ENCODE results near the gene CPE.

DNA sequence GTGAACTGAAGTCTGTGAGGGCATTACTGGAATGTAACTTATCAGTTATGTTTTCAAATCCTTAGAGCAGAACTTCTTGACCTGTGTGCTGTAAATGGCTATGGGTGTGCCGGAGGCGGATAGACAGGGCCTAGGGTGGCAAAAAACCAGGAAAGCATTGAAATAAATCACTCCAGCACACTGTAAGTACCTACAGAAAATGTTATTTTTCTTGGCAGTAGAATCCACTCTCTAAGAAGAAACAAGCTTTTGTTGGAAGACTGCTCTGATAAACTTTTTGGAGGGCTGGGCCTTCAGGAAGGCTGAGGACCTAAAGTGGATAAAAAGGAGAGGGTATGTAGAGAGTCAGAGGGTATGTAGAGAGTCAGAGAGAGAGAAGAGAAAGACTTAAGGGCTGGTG is 14.9 kb downstream of the CPE start:
- TF ChIP-seq, protein P1, sequence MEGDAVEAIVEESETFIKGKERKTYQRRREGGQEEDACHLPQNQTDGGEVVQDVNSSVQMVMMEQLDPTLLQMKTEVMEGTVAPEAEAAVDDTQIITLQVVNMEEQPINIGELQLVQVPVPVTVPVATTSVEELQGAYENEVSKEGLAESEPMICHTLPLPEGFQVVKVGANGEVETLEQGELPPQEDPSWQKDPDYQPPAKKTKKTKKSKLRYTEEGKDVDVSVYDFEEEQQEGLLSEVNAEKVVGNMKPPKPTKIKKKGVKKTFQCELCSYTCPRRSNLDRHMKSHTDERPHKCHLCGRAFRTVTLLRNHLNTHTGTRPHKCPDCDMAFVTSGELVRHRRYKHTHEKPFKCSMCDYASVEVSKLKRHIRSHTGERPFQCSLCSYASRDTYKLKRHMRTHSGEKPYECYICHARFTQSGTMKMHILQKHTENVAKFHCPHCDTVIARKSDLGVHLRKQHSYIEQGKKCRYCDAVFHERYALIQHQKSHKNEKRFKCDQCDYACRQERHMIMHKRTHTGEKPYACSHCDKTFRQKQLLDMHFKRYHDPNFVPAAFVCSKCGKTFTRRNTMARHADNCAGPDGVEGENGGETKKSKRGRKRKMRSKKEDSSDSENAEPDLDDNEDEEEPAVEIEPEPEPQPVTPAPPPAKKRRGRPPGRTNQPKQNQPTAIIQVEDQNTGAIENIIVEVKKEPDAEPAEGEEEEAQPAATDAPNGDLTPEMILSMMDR (IDR thresholded peaks at IDR 0.05; ENCODE audit: low read length), result no peak
- no peak for TF ChIP-seq EZH2 (optimal IDR thresholded peaks at IDR 0.05; ENCODE audit: low read depth, low read length)
- TF ChIP-seq EZH2phosphoT487 (IDR thresholded peaks at IDR 0.05; ENCODE audit: low read length), result no peak
